GM23338 (cell line): Measurements from ENCODE around the gene ICAM1. TPM values are rescaled to one million over a fixed set of nuclear protein-coding genes. Genes with fewer than 3 reads are reported as not detected.

Experiments used
- ATAC-seq: fragments of 200-7000 bp; cut with Tn5 transposase; 3 replicates; pipeline ENCODE4 v1.9.1; 2020
- DNase-seq: peaks from one replicate; pipeline ENCODE4 v3.0.0-alpha.2; 2015; ENCODE audit warnings: low spot score
- H2AFZ ChIP-seq: fragments of 200-600 bp; sonication (generic); 2 replicates; pipeline ENCODE4 v1.8.0; 2016; ENCODE audit warnings: antibody characterized with exemption, mild to moderate bottlenecking, moderate library complexity
- H3F3A ChIP-seq: fragments of 200-600 bp; sonication (generic); replicated peaks from 2 replicates; pipeline ENCODE4 v1.8.0; 2017; ENCODE audit warnings: antibody characterized with exemption, mixed run types, low read depth
- H3K27ac ChIP-seq: fragments of 200-600 bp; sonication (generic); 2 replicates; pipeline ENCODE4 v1.6.1; 2016; ENCODE audit warnings: low read depth
- H3K27me3 ChIP-seq: fragments of 200-600 bp; sonication (generic); 2 replicates; pipeline ENCODE4 v1.8.0; 2016; ENCODE audit warnings: mild to moderate bottlenecking, mixed run types, moderate library complexity; ENCODE audit not compliant: insufficient read depth
- H3K36me3 ChIP-seq: fragments of 200-600 bp; sonication (generic); 2 replicates; pipeline ENCODE4 v1.8.0; 2016; ENCODE audit warnings: mild to moderate bottlenecking; ENCODE audit not compliant: insufficient read depth
- H3K4me1 ChIP-seq: fragments of 200-600 bp; sonication (generic); 2 replicates; pipeline ENCODE4 v1.8.0; 2016; ENCODE audit warnings: mild to moderate bottlenecking, moderate library complexity; ENCODE audit not compliant: insufficient read depth
- H3K4me2 ChIP-seq: fragments of 200-600 bp; sonication (generic); 2 replicates; pipeline ENCODE4 v1.7.1; 2017; ENCODE audit warnings: mixed run types
- H3K4me3 ChIP-seq: fragments of 200-600 bp; sonication (generic); 2 replicates; pipeline ENCODE4 v1.6.1; 2016; ENCODE audit warnings: mixed run types
- H3K79me2 ChIP-seq: fragments of 200-600 bp; sonication (generic); replicated peaks from 2 replicates; pipeline ENCODE4 v1.8.0; 2017; ENCODE audit warnings: mild to moderate bottlenecking; ENCODE audit not compliant: insufficient read depth
- H3K9me2 ChIP-seq: fragments of 200-600 bp; sonication (generic); 2 replicates; pipeline ENCODE4 v1.8.0; 2017; ENCODE audit not compliant: insufficient read depth
- H4K20me1 ChIP-seq: fragments of 200-600 bp; sonication (generic); replicated peaks from 2 replicates; pipeline ENCODE4 v1.8.0; 2017; ENCODE audit warnings: mild to moderate bottlenecking; ENCODE audit not compliant: insufficient read depth
- H3K27ac Mint-ChIP-seq: 2 replicates; pipeline ENCODE4 v1.8.0; 2020; ENCODE audit warnings: inconsistent platforms, mild to moderate bottlenecking, moderate library complexity, mixed read lengths
- H3K27me3 Mint-ChIP-seq: 3 replicates; pipeline ENCODE4 v1.8.0; 2022; ENCODE audit warnings: low read depth, mild to moderate bottlenecking, moderate library complexity, mixed read lengths, inconsistent platforms; ENCODE audit not compliant: insufficient read depth, poor library complexity
- H3K36me3 Mint-ChIP-seq: 3 replicates; pipeline ENCODE4 v1.8.0; 2021; ENCODE audit warnings: low read depth, mild to moderate bottlenecking, inconsistent platforms, moderate library complexity, mixed read lengths
- H3K4me1 Mint-ChIP-seq: 3 replicates; pipeline ENCODE4 v1.8.0; 2020; ENCODE audit warnings: mild to moderate bottlenecking, inconsistent platforms, mixed read lengths
- H3K4me3 Mint-ChIP-seq: 3 replicates; pipeline ENCODE4 v1.8.0; 2021; ENCODE audit warnings: moderate library complexity, mild to moderate bottlenecking, inconsistent platforms, mixed read lengths
- H3K9me3 Mint-ChIP-seq: 3 replicates; pipeline ENCODE4 v1.8.0; 2020; ENCODE audit warnings: moderate library complexity, mild to moderate bottlenecking, inconsistent platforms, mixed read lengths
- CTCF ChIP-seq, 2 experiments: fragments of 200-600 bp in 1 of 2; sonication (generic) in 1 of 2; conservative IDR thresholded peaks; 2 replicates each; pipeline versions ENCODE4 v1.5.1 to v1.6.1; 2016 to 2017; ENCODE audit warnings: antibody characterized with exemption in 2 of 2, low read depth in 2 of 2, mild to moderate bottlenecking in 2 of 2, moderate library complexity in 1 of 2
- EZH2phosphoT487 ChIP-seq: fragments of 200-600 bp; sonication (generic); IDR thresholded peaks from one replicate; pipeline ENCODE4 v1.8.1; 2018; ENCODE audit warnings: antibody characterized with exemption; ENCODE audit not compliant: unreplicated experiment
- JUNB ChIP-seq: IDR thresholded peaks from one replicate; pipeline ENCODE4 v1.6.1; 2016; ENCODE audit warnings: antibody characterized with exemption; ENCODE audit not compliant: unreplicated experiment
- REST ChIP-seq: IDR thresholded peaks from one replicate; pipeline ENCODE4 v1.6.1; 2018; ENCODE audit warnings: antibody characterized with exemption; ENCODE audit not compliant: unreplicated experiment
- STAT1 ChIP-seq: IDR thresholded peaks from one replicate; pipeline ENCODE4 v1.6.1; 2016; ENCODE audit warnings: antibody characterized with exemption; ENCODE audit not compliant: unreplicated experiment
- ZNF114 ChIP-seq: fragments of 250-450 bp; sonication (Bioruptor Pico); IDR thresholded peaks from 2 replicates; pipeline ENCODE4 v1.5.0; 2020; ENCODE audit warnings: mild to moderate bottlenecking, moderate library complexity
- ZNF331 ChIP-seq: fragments of 250-450 bp; sonication (Bioruptor Pico); IDR thresholded peaks from 2 replicates; pipeline ENCODE4 v1.5.0; 2020; ENCODE audit warnings: low read depth, mild to moderate bottlenecking, moderate library complexity
- ZNF462 ChIP-seq: fragments of 250-450 bp; sonication (Bioruptor Pico); IDR thresholded peaks from 2 replicates; pipeline ENCODE4 v1.5.0; 2020; ENCODE audit warnings: mild to moderate bottlenecking, moderate library complexity
- polyA plus RNA-seq: library from polyadenylated mRNA; unstranded; fragments of >200 nt; fragmentation: Nextera tagmentation; extraction: Ambion mirVana; gene quantifications from 2 replicates; pipeline ENCODE4 v1.2.1, GENCODE V29; 2016
- total RNA-seq: library from RNA; depleted of rRNA; stranded (reverse); fragments of >200 nt; shearing (Covaris generic); gene quantifications from 2 replicates; pipeline ENCODE4 v1.2.3, GENCODE V29; 2014

The ICAM1 gene
- total and polyA plus RNA-seq, 2 experiments from 2014 or later, result 1.6 to 3.5 TPM

GRCh38 chr19:10223488-10224213, 47.3 kb upstream of the ICAM1 start (continued):
- TF ChIP-seq REST, result no peak
- no peak for TF ChIP-seq STAT1
- TF ChIP-seq ZNF114 (CRISPR knock-in tag), result no peak
- no peak for TF ChIP-seq JUNB
- no peak for TF ChIP-seq ZNF462

- no peaks in the 10 kb centered on the region for H3K4me1 ChIP-seq
- H3K27me3 ChIP-seq, result no peaks in the 10 kb centered on the region
- H3K4me2 ChIP-seq, result no peak overlapping the region
- H3K79me2 ChIP-seq, result peaks cover 4% of the 10 kb centered on the region; the same call in 1 of the 2 replicates
- H3K4me3 ChIP-seq, result no peak overlapping the region
- H3K27ac Mint-ChIP-seq, result no peak overlapping the region
- no peak overlapping the region for H2AFZ ChIP-seq
- TF ChIP-seq STAT1, result no peak
- TF ChIP-seq CTCF (conservative IDR thresholded peaks at IDR 0.05; ENCODE audit: low read depth in 2 of 2), result no peak
- TF ChIP-seq ZNF331 (CRISPR knock-in tag), result no peak
- no peak for TF ChIP-seq JUNB
- no peak for TF ChIP-seq EZH2phosphoT487
- H3K27me3 Mint-ChIP-seq, result peaks cover 11% of the 10 kb centered on the region
- H4K20me1 ChIP-seq, result no peaks in the 10 kb centered on the region; the same call in 1 of the 2 replicates
- no peaks in the 10 kb centered on the region for H3F3A ChIP-seq
- H3K27ac ChIP-seq, result no peak overlapping the region
- H3K36me3 ChIP-seq, result no peaks in the 10 kb centered on the region
- ATAC-seq, result no peak
- no peak overlapping the region for H3K4me3 Mint-ChIP-seq
- DNase-seq, result no peak
- H3K4me1 Mint-ChIP-seq, result peaks cover 20% of the 10 kb centered on the region
- H3K36me3 Mint-ChIP-seq, result peaks cover 8% of the 10 kb centered on the region
- no peaks in the 10 kb centered on the region; the same call in 2 of the 3 replicates for H3K9me3 Mint-ChIP-seq
- H3K9me2 ChIP-seq, result no peaks in the 10 kb centered on the region; the same call in 1 of the 2 replicates
These were observed 46.6 kb upstream of the ICAM1 start for GRCh38 chr19:10224337-10224736.
